Endodermal cell (in vitro differentiated cells): Measurements from ENCODE around the gene ZNF281. TPM values are rescaled to one million over a fixed set of nuclear protein-coding genes. Genes with fewer than 3 reads are reported as not detected.

Experiments
- DNase-seq: peaks from one replicate; pipeline ENCODE4 v3.0.0-alpha.2; 2017
- H3K27ac ChIP-seq: 2 replicates; pipeline ENCODE4 v1.5.1; 2013; ENCODE audit warnings: mild to moderate bottlenecking, low read depth, low read length, moderate library complexity
- H3K27me3 ChIP-seq: 2 replicates; pipeline ENCODE4 v1.6.1; 2013; ENCODE audit warnings: mild to moderate bottlenecking, low read length, moderate library complexity; ENCODE audit not compliant: insufficient read depth, control insufficient read depth, poor library complexity, severe bottlenecking
- H3K36me3 ChIP-seq: 2 replicates; pipeline ENCODE4 v1.7.0; 2013; ENCODE audit warnings: mild to moderate bottlenecking, low read length, moderate library complexity; ENCODE audit not compliant: control insufficient read depth, insufficient read depth
- H3K4me1 ChIP-seq: one replicate; pipeline ENCODE4 v1.7.0; 2013; ENCODE audit warnings: low read length; ENCODE audit not compliant: control insufficient read depth, insufficient read depth
- H3K4me3 ChIP-seq: 2 replicates; pipeline ENCODE4 v1.5.1; 2013; ENCODE audit warnings: mild to moderate bottlenecking, low read length, moderate library complexity
- H3K9ac ChIP-seq: 2 replicates; pipeline ENCODE4 v1.6.1; 2013; ENCODE audit warnings: mild to moderate bottlenecking, low read length, moderate library complexity; ENCODE audit not compliant: poor library complexity, severe bottlenecking; ENCODE audit errors: extremely low read depth
- H3K9me3 ChIP-seq: 2 replicates; pipeline ENCODE4 v1.6.1; 2013; ENCODE audit warnings: mild to moderate bottlenecking, low read length, moderate library complexity; ENCODE audit not compliant: control insufficient read depth
- H3K27ac Mint-ChIP-seq: 2 replicates; pipeline ENCODE4 v1.8.0; 2020; ENCODE audit warnings: mixed read lengths
- H3K27me3 Mint-ChIP-seq: 2 replicates; pipeline ENCODE4 v1.8.0; 2021; ENCODE audit warnings: mild to moderate bottlenecking, mixed read lengths; ENCODE audit not compliant: insufficient read depth
- H3K36me3 Mint-ChIP-seq: 2 replicates; pipeline ENCODE4 v1.8.0; 2020; ENCODE audit warnings: low read depth, mixed read lengths
- H3K4me1 Mint-ChIP-seq: 2 replicates; pipeline ENCODE4 v1.8.0; 2020; ENCODE audit warnings: mixed read lengths
- H3K4me3 Mint-ChIP-seq: 2 replicates; pipeline ENCODE4 v1.8.0; 2020; ENCODE audit warnings: mild to moderate bottlenecking, moderate library complexity, mixed read lengths
- H3K9me3 Mint-ChIP-seq: 2 replicates; pipeline ENCODE4 v1.8.0; 2020; ENCODE audit warnings: mild to moderate bottlenecking, mixed read lengths
- CTCF ChIP-seq: fragments of 200-600 bp; sonication (generic); conservative IDR thresholded peaks from 2 replicates; pipeline ENCODE4 v1.5.0; 2021; ENCODE audit warnings: antibody characterized with exemption, mild to moderate bottlenecking
- WGBS, 2 experiments: methylation state at CpG; one replicate each; pipeline versions ENCODE4 v1.1.5 to v1.1.7; 2013; ENCODE audit warnings: missing lambda C conversion rate in 2 of 2, mixed read lengths in 1 of 2; ENCODE audit not compliant: insufficient coverage in 1 of 2, insufficient read length in 1 of 2; 5-methylcytosine and 5-hydroxymethylcytosine counted together
- total RNA-seq, 2 donors: library from RNA; stranded (reverse); fragmentation: NEBNext Ultra II Directional in 1 of 2; extraction: Animal tissue kit (Norgen Biotek cat#: 25700) in 1 of 2; gene quantifications; 2 replicates in 1 of 2; 3 replicates in 1 of 2; pipeline ENCODE4 v1.2.1, GENCODE V29; 2021

ZNF281 gene
- total RNA-seq, 2 donors from 2014 or later = 51.7 to 61.1 TPM

DNA sequence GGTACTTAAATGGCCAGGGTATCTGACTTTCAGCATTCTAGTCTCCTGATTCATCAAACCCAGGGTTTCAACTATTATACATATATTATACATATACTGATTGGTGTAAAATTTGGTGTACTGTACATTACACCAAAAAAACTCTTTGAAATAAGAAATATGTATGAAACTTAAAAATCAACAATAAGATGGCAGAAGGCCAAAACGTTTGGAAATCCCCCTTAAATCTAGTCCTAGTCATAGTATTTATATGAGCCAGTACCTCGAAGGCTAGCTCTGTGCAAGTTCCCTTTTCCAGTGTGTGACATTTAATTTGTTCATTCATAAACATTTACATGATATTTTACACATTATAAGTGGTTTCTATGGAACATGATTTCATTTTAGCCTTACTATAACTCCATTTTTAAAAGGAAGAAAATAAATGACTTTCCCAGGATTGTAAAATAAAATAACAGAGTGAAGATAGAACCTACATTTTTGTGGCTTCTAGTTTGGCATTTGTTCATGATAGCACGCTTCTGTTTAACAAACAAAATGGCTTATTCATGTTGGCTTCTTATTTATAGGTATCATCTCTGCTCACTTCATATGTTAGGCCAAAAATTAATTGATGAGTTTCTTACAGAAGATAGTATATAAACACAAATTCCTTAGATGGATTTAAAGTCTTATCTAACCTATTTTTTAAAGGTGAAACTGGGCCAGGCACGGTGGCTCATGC, 18.8 kb upstream of the ZNF281 start:
- 83 to 91% methylated on average over 1 to 4 of the region's 4 CpGs for WGBS, 2 experiments
- DNase-seq = no peak
- H3K9me3 ChIP-seq = no peaks in the 10 kb centered on the region
- H3K36me3 ChIP-seq = peaks cover 14% of the 10 kb centered on the region
- H3K27me3 Mint-ChIP-seq = no peaks in the 10 kb centered on the region
- H3K9me3 Mint-ChIP-seq = peaks cover 3% of the 10 kb centered on the region
- H3K27me3 ChIP-seq = no peaks in the 10 kb centered on the region
- no peak overlapping the region for H3K27ac ChIP-seq
- H3K4me3 ChIP-seq = no peak overlapping the region
- H3K9ac ChIP-seq = no peak overlapping the region
- H3K36me3 Mint-ChIP-seq = peaks cover 46% of the 10 kb centered on the region
- no peaks in the 10 kb centered on the region for H3K4me1 ChIP-seq
- no peak for TF ChIP-seq CTCF
- no peak overlapping the region for H3K4me3 Mint-ChIP-seq
- H3K27ac Mint-ChIP-seq = no peak overlapping the region
- H3K4me1 Mint-ChIP-seq = no peaks in the 10 kb centered on the region

- DNase-seq = no peak
- no peaks in the 10 kb centered on the region for H3K27me3 ChIP-seq
- H3K36me3 ChIP-seq = peaks cover 13% of the 10 kb centered on the region
- H3K9ac ChIP-seq = no peak overlapping the region
- no peak overlapping the region for H3K27ac ChIP-seq
- H3K9me3 Mint-ChIP-seq = peaks cover 3% of the 10 kb centered on the region
- H3K4me3 Mint-ChIP-seq = no peak overlapping the region
- no peaks in the 10 kb centered on the region for H3K4me1 Mint-ChIP-seq
- H3K27me3 Mint-ChIP-seq = no peaks in the 10 kb centered on the region
- H3K27ac Mint-ChIP-seq = no peak overlapping the region
- H3K36me3 Mint-ChIP-seq = peaks cover 48% of the 10 kb centered on the region
- WGBS, 2 experiments = 97 to 98% methylated on average over 5 of the region's 5 CpGs
- no peak overlapping the region for H3K4me3 ChIP-seq
- H3K9me3 ChIP-seq = no peaks in the 10 kb centered on the region
- H3K4me1 ChIP-seq = no peaks in the 10 kb centered on the region
- TF ChIP-seq CTCF = no peak
These were observed 17.9 kb upstream of the ZNF281 start for GRCh38 chr1:200427744-200428143.

- Mint-ChIP-seq H3K4me1 (no peaks in the 10 kb centered on the region), H3K4me3 (no peak overlapping the region), H3K9me3 (no peaks in the 10 kb centered on the region), H3K36me3 (peaks cover 46% of the 10 kb centered on the region), H3K27ac (no peak overlapping the region), H3K27me3 (no peaks in the 10 kb centered on the region)
- TF ChIP-seq CTCF = no peak
- no peak for DNase-seq
- H3K9me3 ChIP-seq = no peaks in the 10 kb centered on the region
- peaks cover 13% of the 10 kb centered on the region for H3K36me3 ChIP-seq
- no peaks in the 10 kb centered on the region for H3K4me1 ChIP-seq
- no peaks in the 10 kb centered on the region for H3K27me3 ChIP-seq
- 97 to 100% methylated on average over 2 of the region's 2 CpGs for WGBS, 2 experiments
- no peak overlapping the region for H3K4me3 ChIP-seq
- no peak overlapping the region for H3K27ac ChIP-seq
- H3K9ac ChIP-seq = no peak overlapping the region
These were observed 16.4 kb upstream of the ZNF281 start for GRCh38 chr1:200426196-200426595.
